ENCODE results near the gene MORC2. TPM values are rescaled to one million over a fixed set of nuclear protein-coding genes. Genes with fewer than 3 reads are reported as not detected.

MORC2 gene
- total and polyA plus RNA-seq, 2 of the 13 experiments (the other 11 are each of a cell fraction or from before 2014, with no cell fraction given) = 11.9 to 18.3 TPM

- TF ChIP-seq TRAFD1 (CRISPR knock-in tag; IDR thresholded peaks at IDR 0.05; ENCODE audit: borderline replicate concordance) (no peak), POLR2G (IDR thresholded peaks at IDR 0.05; ENCODE audit: low read depth, low read length) (no peak), HOXD1 (CRISPR knock-in tag; IDR thresholded peaks at IDR 0.05) (no peak), FIP1L1 (IDR thresholded peaks at IDR 0.05; ENCODE audit: borderline replicate concordance, insufficient read depth, low read depth, low read length) (no peak), ZNF256 (CRISPR knock-in tag; conservative IDR thresholded peaks at IDR 0.05) (no peak), ZHX2 (IDR thresholded peaks at IDR 0.05; ENCODE audit: low read depth) (no peak), ZHX2 (CRISPR knock-in tag; IDR thresholded peaks at IDR 0.05; ENCODE audit: borderline replicate concordance) (no peak), ARNT (IDR thresholded peaks at IDR 0.05) (no peak), ZBTB33 (CRISPR knock-in tag; IDR thresholded peaks at IDR 0.05) (no peak), CHD2 (IDR thresholded peaks at IDR 0.05; ENCODE audit: low read depth, low read length) (no peak), SMC3 (IDR thresholded peaks at IDR 0.05; ENCODE audit: low read length) (no peak), ZMAT3 (CRISPR knock-in tag; conservative IDR thresholded peaks at IDR 0.05) (no peak)
These were observed 26.4 kb upstream of the MORC2 start (continued) for GRCh38 chr22:30994960-30995359.

Measured in HepG2 (cell line).